Stimulated activated CD8-positive, alpha-beta memory T cell treated with anti-CD3 and anti-CD28 coated beads, Interleukin-15, amount 100 ng/mL, for 24 hours (primary cell): Measurements from ENCODE around the gene MT1E.
"Not testable (repeated sequence)": the region's sequence is repeated elsewhere in the genome, so short reads cannot be mapped to it uniquely, and the experiment has no call there.

Experiments used
- DNase-seq: peaks from one replicate; pipeline ENCODE4 v3.0.0-alpha.2; 2020; ENCODE audit warnings: low read depth

Gene MT1E

DNA sequence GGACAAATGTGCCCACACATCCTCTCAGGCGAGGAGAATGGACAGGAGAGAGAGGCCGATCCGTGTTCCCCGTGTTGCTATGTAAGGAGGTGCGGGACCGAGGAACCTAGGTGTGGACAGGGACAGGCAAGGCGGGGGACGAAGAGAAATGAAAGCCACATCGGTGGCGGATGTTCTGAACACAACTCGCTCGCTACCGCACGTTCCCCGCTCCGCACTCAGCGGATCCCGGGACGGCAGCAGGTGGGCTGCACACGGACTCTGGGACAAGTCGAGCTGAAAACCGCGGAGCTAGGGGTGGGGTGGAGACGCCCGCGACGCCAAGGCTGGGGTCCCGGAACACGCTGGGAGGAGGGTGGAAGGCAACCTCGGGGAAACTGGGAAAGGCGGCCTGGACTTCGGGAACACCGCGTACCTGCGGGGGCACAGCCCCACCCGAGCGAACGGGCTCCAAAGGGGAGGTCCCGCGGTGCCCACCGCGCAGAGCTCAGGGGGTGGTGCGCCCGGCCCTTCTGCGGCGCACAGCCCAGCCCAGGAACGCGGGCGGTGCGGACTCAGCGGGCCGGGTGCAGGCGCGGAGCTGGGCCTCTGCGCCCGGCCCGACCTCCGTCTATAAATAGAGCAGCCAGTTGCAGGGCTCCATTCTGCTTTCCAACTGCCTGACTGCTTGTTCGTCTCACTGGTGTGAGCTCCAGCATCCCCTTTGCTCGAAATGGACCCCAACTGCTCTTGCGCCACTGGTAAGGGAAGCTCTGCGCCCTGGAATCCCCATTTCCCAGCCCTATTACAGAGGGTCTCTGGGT is at the start of gene MT1E:
MT1E (plus strand) TSS at position 642 of the 803 bp plus-strand sequence; CDS start at position 713, 71 bp downstream.
- peak; percentile 52 for DNase-seq

DNA sequence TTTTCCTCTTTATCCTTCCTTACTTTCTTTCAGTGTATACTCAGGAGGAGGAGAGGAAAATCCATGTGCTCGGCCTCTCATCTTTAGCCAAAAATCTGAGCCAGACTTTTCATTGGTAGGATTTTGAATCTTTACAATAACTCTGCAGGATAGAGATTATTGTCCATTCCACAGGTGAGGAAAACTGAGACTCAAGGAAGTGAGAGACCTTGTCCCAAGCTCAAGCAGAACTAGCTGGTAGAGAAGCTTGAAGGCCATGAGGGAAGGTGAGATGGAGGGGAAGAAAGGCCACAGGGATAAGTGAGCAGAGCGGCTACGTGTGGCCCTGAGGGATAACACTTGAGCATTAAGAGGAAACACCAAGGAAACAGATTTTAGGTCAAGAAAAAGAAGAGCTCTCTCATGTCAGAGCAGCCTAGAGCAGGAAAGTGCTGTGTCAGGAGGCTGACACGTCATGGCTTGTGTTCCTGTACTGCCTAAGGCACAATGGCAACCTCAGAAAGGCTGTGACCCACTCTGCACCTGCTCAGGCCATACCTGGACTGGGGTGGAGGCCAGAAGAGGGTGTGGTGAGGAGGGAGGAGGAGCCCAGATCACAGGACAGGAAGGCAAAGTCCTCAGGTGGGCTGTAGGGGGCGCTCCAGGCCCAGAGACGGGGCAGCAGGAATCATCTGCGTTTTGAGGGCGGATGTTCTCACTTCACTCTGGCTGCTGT is 48.8 kb upstream of the MT1E start:
- peak; percentile 75 for DNase-seq

DNA sequence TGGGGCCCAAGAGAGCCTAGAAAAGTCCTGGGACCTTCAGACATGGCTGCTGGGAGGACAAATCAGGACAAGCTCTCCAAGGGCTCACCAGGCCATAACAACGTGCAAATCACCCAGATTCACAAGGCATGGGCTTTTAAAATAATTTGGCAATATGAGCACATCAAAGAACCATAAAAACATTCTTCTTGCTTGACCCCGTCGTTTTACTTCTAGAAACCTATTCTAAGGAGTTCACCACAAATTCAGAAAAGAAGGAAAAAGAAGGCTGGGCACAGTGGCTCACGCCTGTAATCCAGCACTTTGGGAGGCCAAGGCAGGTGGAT is 48.3 kb upstream of the MT1E start:
- DNase-seq, result no peak

DNA sequence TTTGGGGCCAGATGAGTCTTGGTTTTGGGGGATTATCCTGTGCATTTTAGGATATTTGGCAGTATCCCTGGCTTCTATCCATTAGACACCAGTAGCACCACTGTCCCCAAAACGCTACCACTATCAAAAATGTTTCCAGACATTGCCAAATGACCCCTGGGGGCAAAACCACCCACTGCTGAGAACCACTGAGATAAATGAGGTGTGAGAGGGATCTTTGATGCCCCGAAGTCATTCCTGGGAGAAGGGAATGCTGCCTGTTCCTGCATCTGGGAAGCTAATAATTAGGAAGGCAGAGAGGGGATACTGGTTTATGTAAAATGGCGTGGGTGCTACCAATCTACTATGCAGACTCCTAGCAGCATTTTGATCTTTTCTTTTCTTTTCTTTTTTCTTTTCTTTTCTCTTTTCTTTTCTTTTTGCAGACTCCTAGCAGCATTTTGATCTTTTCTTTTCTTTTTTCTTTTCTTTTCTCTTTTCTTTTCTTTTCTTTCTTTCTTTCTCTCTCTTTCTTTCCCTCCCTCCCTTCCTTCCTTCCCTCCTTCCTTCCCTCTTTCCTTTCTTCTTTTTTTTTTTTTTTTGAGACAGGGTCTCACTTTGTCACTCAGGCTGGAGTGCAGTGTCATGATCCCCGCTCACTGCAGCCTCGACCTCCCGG is 45.1 kb upstream of the MT1E start:
- DNase-seq, result no peak

- not testable (repeated sequence) for DNase-seq
Observed at GRCh38 chr16:56582911-56583310, 42.7 kb upstream of the MT1E start.

DNA sequence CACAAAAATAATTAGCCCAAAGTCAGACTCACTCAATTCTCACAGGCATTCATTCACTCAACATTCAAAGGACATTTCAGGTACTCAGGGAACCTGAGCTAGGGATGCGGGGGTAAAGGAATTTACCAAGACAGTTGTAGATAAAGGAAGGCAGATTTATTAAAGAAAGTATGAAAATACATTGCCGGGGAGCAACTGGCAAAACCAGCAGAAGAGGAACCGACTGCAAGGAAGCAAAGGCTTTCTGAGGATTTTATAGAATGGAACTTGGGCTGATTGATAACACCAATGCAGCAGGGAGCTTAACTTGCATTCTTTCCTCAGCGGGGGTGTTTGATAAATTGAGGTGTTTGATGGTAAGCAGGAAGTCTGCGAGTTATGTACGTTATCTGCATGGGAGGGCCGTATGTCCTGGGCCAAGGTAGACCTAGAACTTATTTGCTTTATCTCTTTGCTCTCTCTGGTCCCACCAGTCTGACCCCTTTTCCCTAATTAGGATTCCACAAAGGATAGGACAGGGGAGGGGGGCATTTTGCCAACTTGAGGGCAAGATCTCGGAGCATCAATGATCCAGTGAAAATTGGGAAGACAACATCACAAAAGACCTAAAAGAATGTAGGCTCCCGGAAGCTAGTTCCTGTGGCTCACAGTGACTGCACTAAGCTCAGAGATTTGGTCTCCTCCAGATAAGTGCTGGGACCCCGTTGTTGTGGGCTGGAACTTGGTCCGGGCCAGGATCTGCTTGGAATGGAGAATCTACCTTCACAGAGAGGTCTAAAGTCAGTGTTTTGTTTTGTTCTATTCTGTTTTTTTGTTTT is 42.0 kb upstream of the MT1E start:
- no peak for DNase-seq

DNA sequence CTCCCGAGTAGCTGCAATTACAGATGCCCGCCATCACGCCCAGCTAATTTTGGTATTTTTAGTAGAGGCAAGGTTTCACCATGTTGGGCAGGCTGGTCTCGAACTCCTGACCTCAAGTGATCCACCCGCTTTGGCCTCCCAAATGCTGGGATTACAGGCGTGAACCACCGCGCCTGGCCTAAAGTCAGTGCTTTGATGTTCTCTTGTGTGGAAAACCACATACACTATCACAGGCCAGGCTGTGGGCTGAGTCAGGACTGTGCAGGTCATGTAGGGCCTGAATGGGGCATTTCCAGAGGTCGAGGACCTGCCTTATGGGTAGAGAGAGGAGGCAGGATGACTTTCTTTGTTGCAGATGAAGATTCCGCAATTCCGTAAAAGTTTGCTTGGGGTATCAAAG is 41.3 kb upstream of the MT1E start:
- no peak for DNase-seq

GRCh38 chr16:56588781-56589140 is 36.8 kb upstream of the MT1E start:
- DNase-seq, result no peak

DNA sequence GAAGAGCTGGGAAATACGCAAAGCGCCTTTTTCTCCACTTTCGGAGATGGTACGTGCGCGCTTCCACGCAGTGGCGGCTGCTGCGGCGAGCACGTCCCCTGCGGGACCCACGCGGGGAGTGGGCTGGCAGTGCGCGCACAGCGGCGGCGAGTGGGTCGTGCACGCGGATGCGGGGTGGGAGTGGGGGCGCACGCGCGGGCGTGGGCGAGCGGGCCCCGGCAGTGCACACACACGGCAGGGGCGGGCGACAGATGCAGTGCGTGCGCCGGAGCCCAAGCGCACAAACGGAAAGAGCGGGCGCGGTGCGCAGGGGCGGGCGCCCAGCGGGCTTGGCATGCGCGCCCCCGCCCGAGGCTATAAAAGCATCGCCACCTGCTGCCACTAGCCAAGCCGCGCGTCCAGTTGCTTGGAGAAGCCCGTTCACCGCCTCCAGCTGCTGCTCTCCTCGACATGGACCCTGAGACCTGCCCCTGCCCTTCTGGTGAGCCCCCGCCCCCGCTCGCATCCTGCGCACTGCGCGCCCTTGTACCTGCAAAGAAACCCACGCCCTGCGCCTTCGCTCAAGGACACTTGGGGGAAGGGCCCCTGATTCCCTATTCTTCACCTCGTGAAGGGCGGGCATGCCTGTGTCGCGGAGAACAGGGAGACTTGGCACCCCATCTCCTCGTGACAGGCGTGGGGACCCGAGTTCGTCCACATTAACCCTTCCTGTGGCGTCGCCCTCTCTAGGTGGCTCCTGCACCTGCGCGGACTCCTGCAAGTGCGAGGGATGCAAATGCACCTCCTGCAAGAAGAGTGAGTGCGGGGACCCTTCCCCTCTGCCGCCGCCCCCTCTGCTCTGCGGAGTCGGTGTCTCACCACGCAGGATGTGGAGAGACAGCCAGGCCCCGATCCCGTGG is 36.2 kb upstream of the MT1E start, which contains the start of gene MT3:
MT3 (plus strand) TSS at position 388 of the 899 bp plus-strand sequence; CDS start at position 451, 63 bp downstream.
- no peak for DNase-seq

- no peak for DNase-seq
Observed at GRCh38 chr16:56591377-56592060, 34.1 kb upstream of the MT1E start.

DNA sequence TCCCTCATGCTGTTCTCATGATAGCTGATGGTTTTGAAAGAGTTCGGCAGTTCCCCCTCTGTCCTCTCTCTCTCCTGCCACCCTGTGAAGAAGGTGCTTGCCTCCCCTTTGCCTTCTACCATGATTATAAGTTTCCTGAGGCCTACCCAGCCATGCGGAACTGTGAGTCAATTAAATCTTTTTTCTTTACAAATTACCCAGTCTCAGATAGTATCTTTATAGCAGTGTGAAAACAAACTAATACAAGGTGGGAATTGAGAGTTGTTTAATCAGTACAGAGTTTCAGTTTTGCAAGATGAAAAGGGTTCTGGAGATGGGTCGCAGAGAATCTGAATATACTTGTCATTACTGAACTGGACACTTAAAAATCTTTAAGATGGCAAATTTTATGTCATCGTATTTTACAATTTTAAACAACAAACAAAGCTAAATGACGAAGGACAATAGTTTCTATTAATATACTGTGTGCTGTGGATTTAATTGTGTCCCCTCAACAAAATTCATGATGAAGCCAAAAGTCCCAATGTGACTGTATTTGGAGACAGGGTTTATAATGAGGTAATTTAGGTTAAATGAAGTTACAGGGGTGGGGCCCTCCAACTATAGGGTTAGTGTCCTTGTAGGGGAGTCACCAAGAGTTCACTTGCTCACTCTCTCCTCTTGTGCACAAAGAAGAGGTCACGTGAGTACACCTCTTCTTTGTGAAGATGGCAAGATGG is 31.8 kb upstream of the MT1E start:
- no peak for DNase-seq

GRCh38 chr16:56594292-56594619 is 31.3 kb upstream of the MT1E start:
- no peak for DNase-seq

- DNase-seq, result no peak
Observed at GRCh38 chr16:56600398-56600999, 25.1 kb upstream of the MT1E start.

DNA sequence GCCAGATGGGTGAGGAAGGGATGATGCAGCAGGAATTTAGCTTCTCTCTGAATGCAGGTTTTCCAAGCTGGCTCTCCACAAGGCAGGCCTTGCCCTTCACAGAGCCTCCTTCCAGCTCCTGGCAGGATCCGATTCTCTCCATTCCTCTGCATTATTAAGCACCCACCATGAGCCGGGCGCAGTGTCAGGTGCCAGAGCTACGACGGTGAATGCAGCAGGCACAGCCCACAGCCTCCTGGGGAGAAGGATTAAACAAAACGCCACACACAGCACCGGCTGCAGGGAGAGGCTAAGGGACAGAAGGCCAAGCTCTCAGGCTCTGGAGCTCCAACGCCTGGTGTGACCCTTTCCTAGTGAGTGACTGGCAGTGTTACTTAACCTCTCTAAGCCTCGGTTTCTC is 24.3 kb upstream of the MT1E start:
- no peak for DNase-seq

DNA sequence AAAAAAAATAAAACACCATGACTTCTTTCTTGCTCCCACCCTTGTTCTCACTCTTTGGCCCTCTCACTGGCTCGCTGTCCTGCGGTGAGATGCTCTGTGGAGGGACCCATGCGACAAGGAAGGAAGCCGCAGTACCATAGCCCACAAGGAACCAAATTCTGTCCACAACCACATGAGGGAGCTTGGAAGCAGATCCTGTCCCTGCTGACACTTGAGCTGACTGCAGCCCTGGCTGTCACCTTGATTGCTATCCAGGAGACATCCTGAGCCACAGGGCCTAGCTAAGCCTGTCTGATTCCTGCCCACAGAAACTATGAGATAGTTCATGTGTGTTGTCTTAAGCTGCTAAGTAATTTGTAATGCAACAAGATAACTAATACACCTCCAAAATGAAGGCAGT is 22.0 kb upstream of the MT1E start:
- DNase-seq, result no peak

- no peak for DNase-seq
Observed at GRCh38 chr16:56604966-56605365, 20.6 kb upstream of the MT1E start.

DNA sequence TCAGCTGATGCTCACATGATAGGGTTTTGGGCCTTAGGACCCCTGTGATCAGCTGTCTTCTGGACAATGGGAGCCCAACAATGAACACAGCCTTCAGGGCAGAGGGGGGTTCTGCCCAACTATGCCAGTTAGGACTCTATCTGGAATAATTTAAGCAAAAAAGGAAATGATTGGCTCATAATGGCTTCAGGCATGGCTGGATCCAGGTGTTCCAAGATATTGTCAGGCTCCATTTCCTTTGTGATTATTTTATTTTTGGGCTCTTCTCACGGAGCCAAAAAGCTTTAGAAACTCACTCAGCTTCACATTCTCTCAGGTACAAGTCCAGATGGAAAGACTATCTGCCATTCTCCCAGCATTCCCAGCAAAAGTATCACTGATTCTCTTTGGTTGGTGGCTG is 20.1 kb upstream of the MT1E start:
- DNase-seq, result no peak

DNA sequence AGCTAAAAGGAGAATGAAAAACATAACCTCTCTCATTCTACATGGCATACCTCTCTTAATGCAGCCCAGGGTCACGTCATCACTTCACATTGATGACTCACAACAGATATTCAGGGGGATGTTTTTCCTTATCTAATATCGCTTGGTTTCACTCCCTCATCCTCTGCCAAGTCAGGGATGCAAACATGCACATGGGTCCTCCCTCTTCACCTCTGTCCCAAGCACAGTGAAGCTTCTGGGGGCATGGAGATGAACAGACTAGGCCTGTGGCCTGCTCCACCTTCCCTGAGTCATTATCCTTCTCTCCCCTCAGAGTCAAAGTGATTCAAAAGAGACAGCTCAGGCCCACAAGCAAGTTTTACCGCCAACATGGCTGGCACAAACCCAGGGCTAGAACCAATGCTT is 19.5 kb upstream of the MT1E start:
- DNase-seq, result no peak

GRCh38 chr16:56606476-56607108 is 19.0 kb upstream of the MT1E start:
- DNase-seq, result no peak
